Erythroblast (primary cell): ENCODE results near the gene GPRIN3.

Experiments
- GATA1 ChIP-seq: IDR thresholded peaks from 2 replicates; pipeline ENCODE4 v1.6.1; 2011; ENCODE audit warnings: low read depth, mild to moderate bottlenecking, control low read depth, low read length, moderate library complexity
- POLR2A ChIP-seq: IDR thresholded peaks from 2 replicates; pipeline ENCODE4 v1.6.1; 2011; ENCODE audit warnings: mild to moderate bottlenecking, low read length

GRCh38 chr4:89247951-89248350, 59.6 kb downstream of the GPRIN3 start:
- TF ChIP-seq POLR2A: no peak
- TF ChIP-seq GATA1: no peak
